ENCODE data around the gene NME5. TPM values are rescaled to one million over a fixed set of nuclear protein-coding genes. Genes with fewer than 3 reads are reported as not detected.
A peak's percentile ranks its signal among the peaks of the same experiment; 100 is the strongest.

Gene NME5
- total and polyA plus RNA-seq, 2 of the 8 experiments (the other 6 are each of a cell fraction or from before 2014, with no cell fraction given): 0.48 to 0.89 TPM

DNA sequence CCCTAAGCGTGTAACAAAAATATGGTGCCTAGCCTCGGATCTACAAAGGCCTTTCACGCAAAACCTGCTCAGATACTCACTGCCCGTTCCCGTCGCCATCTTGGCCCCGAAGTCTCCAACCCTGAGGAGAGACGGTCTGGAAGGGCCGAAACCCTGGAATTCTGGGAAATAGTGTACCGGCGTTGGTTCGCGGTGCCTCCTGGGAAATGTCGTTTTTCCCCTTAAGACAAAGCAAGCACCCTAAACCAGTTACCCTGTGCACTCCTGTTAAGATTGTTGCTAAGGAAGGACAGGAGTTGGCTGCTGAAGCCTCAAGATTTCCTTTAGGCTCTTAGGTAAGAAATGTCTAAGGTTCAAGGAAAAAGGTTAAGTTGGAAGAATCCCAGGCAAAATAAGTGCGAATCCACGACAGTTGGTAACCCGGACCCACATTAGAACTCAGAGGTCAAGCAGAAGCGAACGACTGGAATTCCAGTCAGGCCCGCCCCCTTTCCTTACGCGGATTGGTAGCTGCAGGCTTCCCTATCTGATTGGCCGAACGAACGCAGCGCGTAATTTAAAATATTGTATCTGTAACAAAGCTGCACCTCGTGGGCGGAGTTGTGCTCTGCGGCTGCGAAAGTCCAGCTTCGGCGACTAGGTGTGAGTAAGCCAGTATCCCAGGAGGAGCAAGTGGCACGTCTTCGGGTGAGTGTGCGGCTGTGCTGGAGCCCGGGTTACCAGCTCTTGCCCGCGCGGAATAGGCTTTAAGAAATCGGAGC is 39.5 kb upstream of the NME5 start, which contains the start of the genes BRD8 and KIF20A:
Gene BRD8 (minus strand): TSS at position 115 of the 761 bp plus-strand sequence. CDS start 16 bp downstream, at position 99.
Gene KIF20A (plus strand): TSS at position 597 of the 761 bp plus-strand sequence. CDS start 569 bp downstream, outside the sequence.
- Histone ChIP-seq H4K91ac (replicated peaks; ENCODE audit: insufficient read length, low read length) (peak within 1 kb of the TSS; percentile 48), H3K27ac (ENCODE audit: low read depth, low read length) (peak within 1 kb of the TSS; percentile 91), H2BK120ac (replicated peaks; ENCODE audit: low read depth, low read length) (no peak within 1 kb of the TSS), H2BK15ac (ENCODE audit: low read length) (peak within 1 kb of the TSS; percentile 88; the same call in 1 of the 2 replicates), H4K5ac (ENCODE audit: insufficient read length, low read depth, low read length) (peak within 1 kb of the TSS; percentile 57), H3K14ac (ENCODE audit: insufficient read length) (no peak within 1 kb of the TSS), H3K36me3 (ENCODE audit: control insufficient read depth in 2 of 4, insufficient read depth in 4 of 4, low read length in 3 of 4) (peaks cover 23 to 53% (median 33%) of the 10 kb centered on the region in 4 experiments), H2BK20ac (ENCODE audit: low read length) (no peak within 1 kb of the TSS), H3K4me2 (ENCODE audit: insufficient read depth in 1 of 2, low read depth in 2 of 2, low read length in 2 of 2) (peak within 1 kb of the TSS; percentile 83 to 87), H2BK5ac (ENCODE audit: low read depth, low read length) (peak within 1 kb of the TSS; percentile 96), H4K20me1 (replicated peaks in 1 of 2; ENCODE audit: control insufficient read depth in 1 of 2, insufficient read depth in 2 of 2, low read length in 2 of 2) (peaks cover 0 to 2% of the 10 kb centered on the region in 2 experiments), H2BK12ac (ENCODE audit: low read depth, low read length) (no peak within 1 kb of the TSS; the same call in 1 of the 2 replicates), H3K18ac (ENCODE audit: extremely low read depth, low read length) (peak within 1 kb of the TSS; percentile 94), H2AFZ (ENCODE audit: low read length) (peak within 1 kb of the TSS; percentile 97), H2AK5ac (ENCODE audit: low read depth, low read length) (peak within 1 kb of the TSS; percentile 59; the same call in 1 of the 2 replicates), H3K27me3 (replicated peaks in 1 of 4; ENCODE audit: control insufficient read depth in 3 of 4, extremely low read depth in 1 of 4, insufficient read depth in 3 of 4, low read length in 3 of 4) (no peaks in the 10 kb centered on the region), H3K79me2 (ENCODE audit: control insufficient read depth in 1 of 2, insufficient read depth in 2 of 2, low read length in 2 of 2) (peaks cover 0 to 40% of the 10 kb centered on the region in 2 experiments; a peak in 2 of 4 replicates), H3K4me1 (replicated peaks in 1 of 4; ENCODE audit: control insufficient read depth in 3 of 4, insufficient read depth in 4 of 4, low read length in 3 of 4) (no peaks in the 10 kb centered on the region; a peak in 2 of 7 replicates), H3K9me3 (ENCODE audit: insufficient read depth in 2 of 2, low read depth in 1 of 2, low read length in 1 of 2) (no peaks in the 10 kb centered on the region), H3K9ac (replicated peaks in 1 of 4; ENCODE audit: extremely low read depth in 1 of 4, low read depth in 3 of 4, low read length in 3 of 4) (peak within 1 kb of the TSS; percentile 84 to 99 (median 88)), H4K8ac (ENCODE audit: extremely low read depth, insufficient read depth, low read length) (peak within 1 kb of the TSS; percentile 90; the same call in 1 of the 2 replicates), H3K23me2 (ENCODE audit: low read depth, low read length) (peaks cover 8% of the 10 kb centered on the region), H3K23ac (ENCODE audit: insufficient read length) (no peak within 1 kb of the TSS), H3K4ac (replicated peaks; ENCODE audit: insufficient read length, low read depth, low read length) (peak within 1 kb of the TSS; percentile 17), H3K4me3 (ENCODE audit: extremely low read depth in 1 of 4, insufficient read depth in 2 of 4, low read depth in 3 of 4, low read length in 4 of 4) (peak within 1 kb of the TSS; percentile 91 to 100 (median 96)), H3K56ac (replicated peaks; ENCODE audit: insufficient read length, low read depth, low read length) (peak within 1 kb of the TSS; percentile 54), H3K79me1 (ENCODE audit: low read depth, low read length) (peaks cover 2% of the 10 kb centered on the region; the same call in 1 of the 2 replicates)
- ChIA-PET POLR2A (ENCODE audit: partially characterized antibody) (interaction anchor here (0.6 to 4.6 kb wide), 30 partner anchors 10 to 443 kb away, joined by 3 to 37 read pairs (median 3); partner anchors contain the start of genes CDC23, CDC25C, EGR1 and ETF1), CTCF (ENCODE audit: partially characterized antibody) (interaction anchor here (0.7 to 2.2 kb wide), 7 partner anchors 9 to 142 kb away, joined by 3 to 7 read pairs (median 4); no protein-coding TSS in a partner anchor)
- DNase-seq (ENCODE audit: low read depth in 1 of 2, low spot score in 2 of 2) (peak; percentile 86 to 90), FAIRE-seq (peak; percentile 78)
- WGBS, 2 experiments (ENCODE audit: extremely low coverage in 1 of 2, insufficient coverage in 1 of 2, insufficient read length in 1 of 2, insufficient replicate concordance in 2 of 2, low coverage in 1 of 2, low lambda C conversion rate in 2 of 2, missing lambda C conversion rate in 1 of 2): 1% methylated on average over 41 of the region's 41 CpGs; no CpG with 5 or more reads in 1 of the 2 experiments
- TF ChIP-seq SAP30 (IDR thresholded peaks at IDR 0.05; ENCODE audit: insufficient read depth, insufficient replicate concordance, low read length): peak; percentile 93
- TF ChIP-seq BCL11A (IDR thresholded peaks at IDR 0.05; ENCODE audit: low read depth in 2 of 2, low read length in 2 of 2): no peak
- peak; percentile 36; the same call in 1 of the 2 replicates for TF ChIP-seq CHD2 (IDR thresholded peaks at IDR 0.05; ENCODE audit: low read length)
- no peak for TF ChIP-seq GTF2F1 (IDR thresholded peaks at IDR 0.05; ENCODE audit: borderline replicate concordance, low read depth, low read length)
- no peak for TF ChIP-seq EP300 (IDR thresholded peaks at IDR 0.05; ENCODE audit: borderline replicate concordance in 1 of 2, low read depth in 2 of 2, low read length in 2 of 2)
- peak; percentile 83 for TF ChIP-seq TBP (IDR thresholded peaks at IDR 0.05; ENCODE audit: low read depth, low read length)
- peak; percentile 79 for TF ChIP-seq TEAD4 (IDR thresholded peaks at IDR 0.05; ENCODE audit: low read depth, low read length)
- TF ChIP-seq, protein P1, sequence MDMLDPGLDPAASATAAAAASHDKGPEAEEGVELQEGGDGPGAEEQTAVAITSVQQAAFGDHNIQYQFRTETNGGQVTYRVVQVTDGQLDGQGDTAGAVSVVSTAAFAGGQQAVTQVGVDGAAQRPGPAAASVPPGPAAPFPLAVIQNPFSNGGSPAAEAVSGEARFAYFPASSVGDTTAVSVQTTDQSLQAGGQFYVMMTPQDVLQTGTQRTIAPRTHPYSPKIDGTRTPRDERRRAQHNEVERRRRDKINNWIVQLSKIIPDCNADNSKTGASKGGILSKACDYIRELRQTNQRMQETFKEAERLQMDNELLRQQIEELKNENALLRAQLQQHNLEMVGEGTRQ (IDR thresholded peaks at IDR 0.05; ENCODE audit: low read length): no peak
- peak; percentile 90 for TF ChIP-seq TAF7 (optimal IDR thresholded peaks at IDR 0.05; ENCODE audit: borderline replicate concordance, low read depth, low read length)
- TF ChIP-seq SP1 (IDR thresholded peaks at IDR 0.05; ENCODE audit: low read depth, low read length): peak; percentile 86

Data from H1 (cell line).